Lung (tissue), 12 donors: ENCODE data around the gene SLC35F3. TPM values are rescaled to one million over a fixed set of nuclear protein-coding genes. Genes with fewer than 3 reads are reported as not detected.

Experiments used
- ATAC-seq: fragments of 200-7000 bp; cut with Tn5 transposase; one replicate; pipeline ENCODE4 v1.9.1; 2020; ENCODE audit warnings: moderate number of reproducible peaks; ENCODE audit not compliant: insufficient read depth, low FRiP score
- DNase-seq, 3 donors: peaks; one replicate each; pipeline ENCODE4 v3.0.0-alpha.2; 2013 to 2017
- H3K27ac ChIP-seq, 2 donors: one replicate each; pipeline ENCODE4 v1.5.1; 2013; ENCODE audit warnings: mild to moderate bottlenecking in 2 of 2, moderate library complexity in 2 of 2, control low read depth in 1 of 2, inconsistent platforms in 1 of 2, low read depth in 1 of 2, low read length in 1 of 2
- H3K27me3 ChIP-seq, 3 donors: one replicate each; pipeline ENCODE4 v1.5.1; 2013; ENCODE audit warnings: low read length in 2 of 3; ENCODE audit not compliant: control insufficient read depth in 3 of 3, insufficient read depth in 3 of 3
- H3K36me3 ChIP-seq, 4 donors: one replicate each; pipeline ENCODE4 v1.5.1; 2013; ENCODE audit warnings: low read length in 4 of 4, mild to moderate bottlenecking in 1 of 4, moderate library complexity in 1 of 4; ENCODE audit not compliant: control insufficient read depth in 4 of 4, insufficient read depth in 4 of 4
- H3K4me1 ChIP-seq, 5 donors: one replicate each; pipeline ENCODE4 v1.5.1; 2013; ENCODE audit warnings: low read length in 5 of 5, mild to moderate bottlenecking in 2 of 5, moderate library complexity in 1 of 5; ENCODE audit not compliant: control insufficient read depth in 5 of 5, insufficient read depth in 5 of 5
- H3K4me3 ChIP-seq: one replicate; pipeline ENCODE4 v1.5.1; 2013; ENCODE audit warnings: mild to moderate bottlenecking, control low read depth, moderate library complexity
- H3K9ac ChIP-seq, 2 donors: one replicate each; pipeline ENCODE4 v1.5.1; 2013; ENCODE audit warnings: low read length in 2 of 2, control low read depth in 1 of 2; ENCODE audit not compliant: insufficient read depth in 1 of 2
- H3K9me3 ChIP-seq, 4 donors: one replicate each; pipeline ENCODE4 v1.5.1; 2013; ENCODE audit warnings: low read length in 3 of 4, mild to moderate bottlenecking in 1 of 4, moderate library complexity in 1 of 4; ENCODE audit not compliant: control insufficient read depth in 4 of 4, insufficient read depth in 3 of 4
- CTCF ChIP-seq: IDR thresholded peaks from 2 replicates; pipeline ENCODE4 v1.5.1; 2012; ENCODE audit warnings: mild to moderate bottlenecking; ENCODE audit errors: control extremely low read depth, extremely low read depth
- WGBS, 2 donors: extraction: QIAGEN DNeasy Blood & Tissue Kit; methylation state at CpG; one replicate each; pipeline ENCODE4 v1.1.7; 2013; 5-methylcytosine and 5-hydroxymethylcytosine counted together
- polyA plus RNA-seq, 2 donors: library from polyadenylated mRNA; stranded (reverse); fragments of 200-250 nt; gene quantifications; one replicate each; pipeline ENCODE4 v1.2.1, GENCODE V29; 2013
- total RNA-seq, 2 donors: library from RNA; depleted of rRNA in 1 of 2; stranded (reverse); fragments of >200 nt in 1 of 2; gene quantifications; one replicate each; pipeline ENCODE4 v1.2.1, GENCODE V29; 2014 to 2021
- donor health status: control.
- donor health status: control.
- donor health status: Bipolar disorder and iron deficiency.
- donor health status: healthy.
- donor health status: DM: yes; HTN: yes; CAD: no.

Gene SLC35F3
- total and polyA plus RNA-seq, 4 donors: 0.09 to 1.4 (median 0.48) TPM

- no peak overlapping the region for H3K27ac ChIP-seq
- ATAC-seq (no peak), DNase-seq (no peak)
- no peak overlapping the region for H3K4me3 ChIP-seq
- no peak for TF ChIP-seq CTCF
- H3K27me3 ChIP-seq: peaks cover 0 to 3% (median 0%) of the 10 kb centered on the region in 3 donors
- 89 to 92% methylated on average over 9 of the region's 9 CpGs for WGBS, 2 donors
- H3K4me1 ChIP-seq: no peaks in the 10 kb centered on the region
- no peak overlapping the region for H3K9ac ChIP-seq
- H3K9me3 ChIP-seq: no peaks in the 10 kb centered on the region
- no peaks in the 10 kb centered on the region for H3K36me3 ChIP-seq
Measured at GRCh38 chr1:234272656-234273312, 368.3 kb downstream of the SLC35F3 start.

GRCh38 chr1:234273981-234274380 lies 369.5 kb downstream of the SLC35F3 start:
- Histone ChIP-seq H3K9me3 (no peaks in the 10 kb centered on the region), H3K27me3 (peaks cover 0 to 3% (median 0%) of the 10 kb centered on the region in 3 donors), H3K4me3 (no peak overlapping the region), H3K27ac (no peak overlapping the region), H3K4me1 (no peaks in the 10 kb centered on the region), H3K9ac (no peak overlapping the region), H3K36me3 (no peaks in the 10 kb centered on the region)
- TF ChIP-seq CTCF: no peak
- 90 to 94% methylated on average over 6 of the region's 6 CpGs for WGBS, 2 donors
- no peak for DNase-seq
- ATAC-seq: no peak

GRCh38 chr1:234276151-234276788 lies 371.8 kb downstream of the SLC35F3 start:
- Histone ChIP-seq H3K27me3 (no peaks in the 10 kb centered on the region), H3K4me1 (no peaks in the 10 kb centered on the region), H3K27ac (no peak overlapping the region), H3K4me3 (no peak overlapping the region), H3K9me3 (no peaks in the 10 kb centered on the region), H3K9ac (no peak overlapping the region), H3K36me3 (no peaks in the 10 kb centered on the region)
- no peak for TF ChIP-seq CTCF
- DNase-seq: no peak
- WGBS, 2 donors: 79 to 85% methylated on average over 7 of the region's 7 CpGs
- ATAC-seq: no peak
